Gastrocnemius medialis (tissue), 4 donors: ENCODE results near the gene SEPTIN2. TPM values are rescaled to one million over a fixed set of nuclear protein-coding genes. Genes with fewer than 3 reads are reported as not detected.
"Not testable (repeated sequence)": the region's sequence is repeated elsewhere in the genome, so short reads cannot be mapped to it uniquely, and the experiment has no call there.

Experiments
- ATAC-seq, 2 donors: fragments of 150-250 bp; one replicate each; pipeline ENCODE4 v1.9.1; 2016
- DNase-seq, 2 donors: peaks; one replicate each; pipeline ENCODE4 v3.0.0-alpha.2; 2019
- H3K27ac ChIP-seq, 4 donors: fragments of 200-600 bp; sonication (generic); 1 replicate in 1 of 4; 2 replicates in 3 of 4; pipeline ENCODE4 v1.5.1; 2016 to 2018; ENCODE audit warnings: mild to moderate bottlenecking in 2 of 4, moderate library complexity in 1 of 4
- H3K27me3 ChIP-seq, 3 donors: fragments of 200-600 bp; sonication (generic) in 2 of 3; 1 replicate in 1 of 3; 2 replicates in 2 of 3; pipeline versions ENCODE4 v1.5.1 to v1.6.0; 2016 to 2019; ENCODE audit warnings: mild to moderate bottlenecking in 1 of 3, moderate library complexity in 1 of 3
- H3K36me3 ChIP-seq, 2 donors: fragments of 200-600 bp; sonication (generic) in 1 of 2; one replicate each; pipeline ENCODE4 v1.5.1; 2017 to 2018
- H3K4me1 ChIP-seq, 2 donors: fragments of 200-600 bp; sonication (generic) in 1 of 2; one replicate each; pipeline ENCODE4 v1.5.1; 2016 to 2017; ENCODE audit warnings: mild to moderate bottlenecking in 2 of 2
- H3K4me3 ChIP-seq, 4 donors: fragments of 200-600 bp; sonication (generic) in 3 of 4; 1 replicate in 1 of 4; 2 replicates in 3 of 4; pipeline ENCODE4 v1.5.1; 2016 to 2019; ENCODE audit warnings: mild to moderate bottlenecking in 2 of 4
- H3K9me3 ChIP-seq, 3 donors: fragments of 200-600 bp; sonication (generic) in 2 of 3; 1 replicate in 1 of 3; 2 replicates in 2 of 3; pipeline ENCODE4 v1.5.1; 2016 to 2019
- CTCF ChIP-seq, 5 experiments: fragments of 450-650 bp in 3 of 5; fragments of 200-600 bp in 2 of 5; sonication (generic) in 2 of 5; IDR thresholded peaks in 4 of 5; conservative IDR thresholded peaks in 1 of 5; 1 replicate in 4 of 5; 2 replicates in 1 of 5; pipeline ENCODE4 v1.5.1; 2016 to 2019; ENCODE audit warnings: antibody characterized with exemption in 5 of 5, mild to moderate bottlenecking in 3 of 5, moderate library complexity in 3 of 5
- POLR2A ChIP-seq, 2 donors: fragments of 450-650 bp; IDR thresholded peaks; one replicate each; pipeline ENCODE4 v1.6.1; 2017; ENCODE audit warnings: antibody characterized with exemption in 2 of 2, mild to moderate bottlenecking in 2 of 2, moderate library complexity in 2 of 2
- in situ Hi-C, 4 donors: fragments of 200-750 bp; cut with MboI; loops; one replicate each; pipeline versions ENCODE4 v1.15.0 to v1.8.0; 2017; ENCODE audit warnings: low sequenced_read_pairs in 4 of 4
- intact Hi-C: fragments of 100-400 bp; cut with DNase I; formaldehyde crosslinking; loops from one replicate; pipeline ENCODE4 v1.15.1; 2023; ENCODE audit warnings: low total_unique reads
- total RNA-seq, 4 donors: library from RNA; depleted of rRNA; stranded (reverse); fragments of >200 nt; gene quantifications; one replicate each; pipeline versions ENCODE4 v1.1.0 to v1.2.3, GENCODE V29; 2016

Gene SEPTIN2
- total RNA-seq, 4 donors from 2014 or later: 81.3 to 130 (median 99.3) TPM

GRCh38 chr2:241366678-241367077, 51.0 kb downstream of the SEPTIN2 start:
- no peaks in the 10 kb centered on the region for H3K9me3 ChIP-seq
- DNase-seq (no peak), ATAC-seq (no peak)
- no peak overlapping the region for H3K27ac ChIP-seq
- H3K36me3 ChIP-seq: no peaks in the 10 kb centered on the region
- TF ChIP-seq POLR2A (IDR thresholded peaks at IDR 0.05) (no peak), CTCF (IDR thresholded peaks at IDR 0.05 in 4 of 5, conservative IDR thresholded peaks at IDR 0.05 in 1 of 5) (no peak)
- H3K4me1 ChIP-seq: peaks cover 42 to 49% of the 10 kb centered on the region in 2 donors
- no peak overlapping the region for H3K4me3 ChIP-seq
- in situ Hi-C loops (no loop called here), intact Hi-C loops (no loop called here)
- no peaks in the 10 kb centered on the region for H3K27me3 ChIP-seq

GRCh38 chr2:241368643-241369042, 52.9 kb downstream of the SEPTIN2 start:
- Histone ChIP-seq H3K4me1 (peaks cover 31 to 40% of the 10 kb centered on the region in 2 donors), H3K27ac (no peak overlapping the region), H3K36me3 (no peaks in the 10 kb centered on the region), H3K27me3 (no peaks in the 10 kb centered on the region), H3K9me3 (no peaks in the 10 kb centered on the region), H3K4me3 (no peak overlapping the region)
- DNase-seq: no peak
- ATAC-seq: no peak
- intact Hi-C loops (no loop called here), in situ Hi-C loops (no loop called here)
- TF ChIP-seq POLR2A (IDR thresholded peaks at IDR 0.05): no peak
- no peak for TF ChIP-seq CTCF (IDR thresholded peaks at IDR 0.05 in 4 of 5, conservative IDR thresholded peaks at IDR 0.05 in 1 of 5)

GRCh38 chr2:241372361-241372992, 56.8 kb downstream of the SEPTIN2 start:
- Histone ChIP-seq H3K9me3 (no peaks in the 10 kb centered on the region), H3K4me1 (peaks cover 4 to 13% of the 10 kb centered on the region in 2 donors), H3K27ac (no peak overlapping the region), H3K27me3 (no peaks in the 10 kb centered on the region), H3K36me3 (no peaks in the 10 kb centered on the region), H3K4me3 (no peak overlapping the region)
- ATAC-seq (no peak), DNase-seq (no peak)
- in situ Hi-C loops (no loop called here), intact Hi-C loops (no loop called here)
- no peak for TF ChIP-seq POLR2A (IDR thresholded peaks at IDR 0.05)
- no peak for TF ChIP-seq CTCF (IDR thresholded peaks at IDR 0.05 in 4 of 5, conservative IDR thresholded peaks at IDR 0.05 in 1 of 5)

- Histone ChIP-seq H3K9me3 (no peaks in the 10 kb centered on the region), H3K36me3 (no peaks in the 10 kb centered on the region), H3K27me3 (no peaks in the 10 kb centered on the region), H3K4me1 (peaks cover 1 to 7% of the 10 kb centered on the region in 2 donors), H3K4me3 (no peak overlapping the region), H3K27ac (no peak overlapping the region)
- ATAC-seq (no peak), DNase-seq (no peak)
- intact Hi-C loops (no loop called here), in situ Hi-C loops (no loop called here)
- TF ChIP-seq CTCF (IDR thresholded peaks at IDR 0.05 in 4 of 5, conservative IDR thresholded peaks at IDR 0.05 in 1 of 5) (no peak), POLR2A (IDR thresholded peaks at IDR 0.05) (no peak)
These were observed 57.7 kb downstream of the SEPTIN2 start for GRCh38 chr2:241373446-241373845.

- H3K9me3 ChIP-seq, H3K27ac ChIP-seq, H3K27me3 ChIP-seq, H3K36me3 ChIP-seq, H3K4me3 ChIP-seq, intact Hi-C loops, in situ Hi-C loops, DNase-seq, ATAC-seq: not testable (repeated sequence)
- peaks cover 6 to 12% of the 10 kb centered on the region in 2 donors for H3K4me1 ChIP-seq
These were observed 58.2 kb downstream of the SEPTIN2 start for GRCh38 chr2:241373906-241374305.
